Right lobe of liver (tissue), 4 donors: ENCODE measurements around the gene SNAP47.

Experiments
- POLR2A ChIP-seq: fragments of 450-650 bp; IDR thresholded peaks from one replicate; pipeline ENCODE4 v1.6.1; 2017; ENCODE audit warnings: antibody characterized with exemption, mild to moderate bottlenecking
- TF ChIP-seq, protein P1 (sequence below), 4 donors: fragments of 200-600 bp in 3 of 4; fragments of 450-650 bp in 1 of 4; IDR thresholded peaks; one replicate each; pipeline versions ENCODE4 v1.5.1 to v1.8.0; 2016 to 2022; ENCODE audit warnings: antibody characterized with exemption in 4 of 4, mild to moderate bottlenecking in 2 of 4
- donor health status: DM: no; HTN: no; CAD: no.
- donor health status: DM: no; HTN: no; CAD: no.
- donor health status: DM: no; HTN: yes; CAD: no.

GRCh38 chr1:227792216-227793078, 57.2 kb downstream of the SNAP47 start:
- TF ChIP-seq POLR2A: no peak
- TF ChIP-seq, protein P1, sequence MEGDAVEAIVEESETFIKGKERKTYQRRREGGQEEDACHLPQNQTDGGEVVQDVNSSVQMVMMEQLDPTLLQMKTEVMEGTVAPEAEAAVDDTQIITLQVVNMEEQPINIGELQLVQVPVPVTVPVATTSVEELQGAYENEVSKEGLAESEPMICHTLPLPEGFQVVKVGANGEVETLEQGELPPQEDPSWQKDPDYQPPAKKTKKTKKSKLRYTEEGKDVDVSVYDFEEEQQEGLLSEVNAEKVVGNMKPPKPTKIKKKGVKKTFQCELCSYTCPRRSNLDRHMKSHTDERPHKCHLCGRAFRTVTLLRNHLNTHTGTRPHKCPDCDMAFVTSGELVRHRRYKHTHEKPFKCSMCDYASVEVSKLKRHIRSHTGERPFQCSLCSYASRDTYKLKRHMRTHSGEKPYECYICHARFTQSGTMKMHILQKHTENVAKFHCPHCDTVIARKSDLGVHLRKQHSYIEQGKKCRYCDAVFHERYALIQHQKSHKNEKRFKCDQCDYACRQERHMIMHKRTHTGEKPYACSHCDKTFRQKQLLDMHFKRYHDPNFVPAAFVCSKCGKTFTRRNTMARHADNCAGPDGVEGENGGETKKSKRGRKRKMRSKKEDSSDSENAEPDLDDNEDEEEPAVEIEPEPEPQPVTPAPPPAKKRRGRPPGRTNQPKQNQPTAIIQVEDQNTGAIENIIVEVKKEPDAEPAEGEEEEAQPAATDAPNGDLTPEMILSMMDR (IDR thresholded peaks at IDR 0.05): no peak
